GM18508 (cell line): ENCODE results near the gene SLC2A14.

ENCODE experiments used
- ATAC-seq: cut with Tn5 transposase; IDR thresholded peaks from one replicate; pipeline ENCODE4 v1.9.1; 2021; ENCODE audit warnings: moderate number of reproducible peaks; ENCODE audit not compliant: insufficient read depth, unreplicated experiment

Gene SLC2A14

DNA sequence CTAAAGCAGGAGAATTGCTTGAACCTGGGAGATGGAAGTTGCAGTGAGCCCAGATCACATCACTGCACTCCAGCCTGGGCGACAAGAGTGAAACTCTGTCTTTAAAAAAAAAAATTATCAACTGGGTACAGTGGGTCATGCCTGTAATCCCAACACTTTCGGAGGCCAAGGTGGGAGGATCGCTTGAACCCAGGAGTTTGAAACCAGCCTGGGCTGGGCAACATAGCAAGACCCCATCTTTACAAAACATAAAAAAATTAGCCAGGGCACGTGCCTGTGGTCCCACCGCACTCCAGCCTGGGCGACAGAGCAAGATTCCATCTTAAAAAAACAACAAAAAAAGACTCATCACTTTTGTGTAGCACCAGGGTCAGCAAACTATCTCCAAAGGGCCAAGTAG lies 90.7 kb downstream of the SLC2A14 start:
- no peak for ATAC-seq

DNA sequence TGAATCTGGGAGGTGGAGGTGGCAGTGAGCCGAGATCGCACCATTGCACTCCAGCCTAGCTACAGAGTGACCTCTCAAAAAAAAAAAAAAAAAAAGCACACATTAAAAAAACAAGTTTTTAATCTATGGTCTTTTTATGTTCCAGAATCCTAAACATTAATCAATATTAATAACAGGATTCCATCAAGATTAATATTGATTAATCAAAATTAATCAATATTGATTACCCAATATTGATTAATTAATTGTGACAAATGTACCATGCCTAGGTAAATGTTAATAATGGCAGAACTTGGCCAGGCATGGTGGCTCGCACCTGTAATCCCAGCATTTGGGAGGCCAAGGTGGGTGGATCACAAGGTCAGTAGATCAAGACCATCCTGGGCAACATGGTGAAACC lies 91.4 kb downstream of the SLC2A14 start:
- ATAC-seq, result no peak

DNA sequence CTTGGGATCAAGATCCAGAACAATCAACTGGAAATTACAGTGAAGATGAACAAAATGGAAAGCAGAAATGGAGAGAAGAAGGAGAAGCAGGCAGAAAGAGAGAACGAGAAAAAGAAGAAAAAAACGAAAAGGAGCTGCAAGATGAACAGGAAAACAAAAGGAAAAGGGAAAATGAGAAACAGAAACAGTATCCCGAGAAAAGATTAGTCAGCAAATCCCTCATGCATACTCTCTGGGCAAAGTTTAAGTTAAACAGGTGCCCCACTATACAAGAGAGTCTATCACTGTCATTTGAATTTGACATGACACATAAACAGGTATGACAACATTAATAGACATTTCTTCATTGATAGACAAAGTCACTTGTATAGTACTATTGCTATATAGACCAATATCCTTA lies 102.7 kb downstream of the SLC2A14 start:
- ATAC-seq, result no peak
